BLaER1 treated with 17β-estradiol and CSF1 and Interleukin-3, amounts not matched to agents 10 nM and 100 nM (cell line): ENCODE data around the gene PPP2R3B.
"Not testable (repeated sequence)": the region's sequence is repeated elsewhere in the genome, so short reads cannot be mapped to it uniquely, and the experiment has no call there.

Experiments used
- H3K27ac ChIP-seq, 11 experiments: shearing (Covaris generic); formaldehyde crosslinking; 2 replicates each; pipeline ENCODE4 v1.8.1; 2022
- H3K27me3 ChIP-seq, 11 experiments: shearing (Covaris generic); formaldehyde crosslinking; 2 replicates each; pipeline ENCODE4 v1.8.1; 2022
- H3K36me3 ChIP-seq, 11 experiments: shearing (Covaris generic); formaldehyde crosslinking; 2 replicates each; pipeline ENCODE4 v1.8.1; 2022
- H3K4me1 ChIP-seq, 10 experiments: shearing (Covaris generic); formaldehyde crosslinking; 2 replicates each; pipeline ENCODE4 v1.8.1; 2022
- H3K4me2 ChIP-seq, 11 experiments: shearing (Covaris generic); formaldehyde crosslinking; 2 replicates each; pipeline ENCODE4 v1.8.1; 2022
- H3K4me3 ChIP-seq, 10 experiments: shearing (Covaris generic); formaldehyde crosslinking; 2 replicates each; pipeline ENCODE4 v1.8.1; 2022
- H3K9ac ChIP-seq, 11 experiments: shearing (Covaris generic); formaldehyde crosslinking; 2 replicates each; pipeline ENCODE4 v1.8.1; 2022
- H3K9me3 ChIP-seq, 11 experiments: shearing (Covaris generic); formaldehyde crosslinking; replicated peaks in 1 of 11; 2 replicates each; pipeline ENCODE4 v1.8.1; 2022
- H4K20me1 ChIP-seq, 11 experiments: shearing (Covaris generic); formaldehyde crosslinking; 2 replicates each; pipeline ENCODE4 v1.8.1; 2022
- Cebpa-rat ChIP-seq, 11 experiments: shearing (Covaris generic); IDR thresholded peaks; 2 replicates each; pipeline ENCODE4 v1.8.1; 2022

The PPP2R3B gene

GRCh38 chrX:307261-308111 is 79.2 kb downstream of the PPP2R3B start:
- Histone ChIP-seq H3K4me3 (no peak overlapping the region), H3K27me3 (no peaks in the 10 kb centered on the region), H3K36me3 (peaks cover 78 to 99% (median 89%) of the 10 kb centered on the region in 11 experiments), H3K4me2 (no peak overlapping the region), H3K4me1 (no peaks in the 10 kb centered on the region), H3K9ac (no peak overlapping the region), H3K9me3 (no peaks in the 10 kb centered on the region), H3K27ac (no peak overlapping the region), H4K20me1 (peaks cover 0 to 83% (median 54%) of the 10 kb centered on the region in 11 experiments; a peak in 19 of 22 replicates)
- TF ChIP-seq Cebpa-rat (IDR thresholded peaks at IDR 0.05), result no peak

- not testable (repeated sequence) for H3K4me3 ChIP-seq, H3K27ac ChIP-seq, H3K27me3 ChIP-seq, H3K9me3 ChIP-seq, H3K4me1 ChIP-seq, H3K9ac ChIP-seq, H3K4me2 ChIP-seq
- H3K36me3 ChIP-seq, result peaks cover 78 to 99% (median 89%) of the 10 kb centered on the region in 11 experiments
- peaks cover 0 to 82% (median 52%) of the 10 kb centered on the region in 11 experiments; a peak in 19 of 22 replicates for H4K20me1 ChIP-seq
These were observed 80.0 kb downstream of the PPP2R3B start for GRCh38 chrX:306614-307251.

- H3K4me1 ChIP-seq, H3K4me3 ChIP-seq, H3K27ac ChIP-seq, H3K9me3 ChIP-seq, H3K27me3 ChIP-seq, H3K4me2 ChIP-seq, H3K9ac ChIP-seq: not testable (repeated sequence)
- Histone ChIP-seq H4K20me1 (peaks cover 0 to 80% (median 47%) of the 10 kb centered on the region in 11 experiments; a peak in 19 of 22 replicates), H3K36me3 (peaks cover 78 to 99% (median 89%) of the 10 kb centered on the region in 11 experiments)
These were observed 80.7 kb downstream of the PPP2R3B start for GRCh38 chrX:305781-306613.

GRCh38 chrX:302975-303374 is 83.7 kb downstream of the PPP2R3B start:
- no peak for TF ChIP-seq Cebpa-rat (IDR thresholded peaks at IDR 0.05)
- H4K20me1 ChIP-seq, result peaks cover 0 to 61% (median 40%) of the 10 kb centered on the region in 11 experiments; a peak in 18 of 22 replicates
- H3K27ac ChIP-seq, result no peak overlapping the region
- no peak overlapping the region for H3K4me2 ChIP-seq
- 0 out of 22 replicates have a peak, but pooled peaks cover 0 to 5% (median 0%) of the 10 kb centered on the region in 11 experiments for H3K9me3 ChIP-seq
- no peaks in the 10 kb centered on the region for H3K27me3 ChIP-seq
- H3K9ac ChIP-seq, result no peak overlapping the region
- H3K4me3 ChIP-seq, result no peak overlapping the region
- peaks cover 76 to 96% (median 88%) of the 10 kb centered on the region in 11 experiments for H3K36me3 ChIP-seq
- H3K4me1 ChIP-seq, result no peaks in the 10 kb centered on the region

GRCh38 chrX:300334-300733 is 86.4 kb downstream of the PPP2R3B start:
- Histone ChIP-seq H3K4me1 (no peaks in the 10 kb centered on the region), H3K9ac (no peak overlapping the region), H3K27me3 (no peaks in the 10 kb centered on the region), H4K20me1 (peaks cover 0 to 41% (median 18%) of the 10 kb centered on the region in 11 experiments; a peak in 16 of 22 replicates), H3K4me3 (no peak overlapping the region), H3K9me3 (peaks cover 0 to 11% (median 4%) of the 10 kb centered on the region in 11 experiments; a peak in 9 of 22 replicates), H3K36me3 (peaks cover 61 to 84% (median 75%) of the 10 kb centered on the region in 11 experiments), H3K4me2 (no peak overlapping the region), H3K27ac (no peak overlapping the region)
- no peak for TF ChIP-seq Cebpa-rat (IDR thresholded peaks at IDR 0.05)

GRCh38 chrX:298993-299392 is 87.7 kb downstream of the PPP2R3B start:
- Histone ChIP-seq H3K4me3 (no peak overlapping the region), H3K9ac (no peak overlapping the region), H3K27ac (no peak overlapping the region), H4K20me1 (peaks cover 0 to 29% (median 5%) of the 10 kb centered on the region in 11 experiments; a peak in 11 of 22 replicates), H3K4me2 (no peak overlapping the region), H3K9me3 (peaks cover 0 to 11% (median 4%) of the 10 kb centered on the region in 11 experiments; a peak in 9 of 22 replicates), H3K4me1 (no peaks in the 10 kb centered on the region), H3K36me3 (peaks cover 65 to 84% (median 77%) of the 10 kb centered on the region in 11 experiments), H3K27me3 (no peaks in the 10 kb centered on the region)
- TF ChIP-seq Cebpa-rat (IDR thresholded peaks at IDR 0.05), result no peak

- Histone ChIP-seq H3K4me2 (no peak overlapping the region), H3K36me3 (peaks cover 73 to 84% (median 80%) of the 10 kb centered on the region in 11 experiments), H3K27me3 (no peaks in the 10 kb centered on the region), H3K9ac (no peak overlapping the region), H4K20me1 (peaks cover 0 to 4% (median 0%) of the 10 kb centered on the region in 11 experiments; a peak in 2 of 22 replicates), H3K27ac (no peak overlapping the region), H3K4me3 (no peak overlapping the region), H3K9me3 (peaks cover 13 to 46% (median 21%) of the 10 kb centered on the region in 11 experiments; a peak in 21 of 22 replicates), H3K4me1 (no peaks in the 10 kb centered on the region)
- no peak for TF ChIP-seq Cebpa-rat (IDR thresholded peaks at IDR 0.05)
These were observed 91.6 kb downstream of the PPP2R3B start for GRCh38 chrX:295136-295535.

GRCh38 chrX:292900-293897 is 93.5 kb downstream of the PPP2R3B start:
- Histone ChIP-seq H3K4me1 (no peaks in the 10 kb centered on the region), H3K9me3 (peaks cover 13 to 40% (median 21%) of the 10 kb centered on the region in 11 experiments; a peak in 21 of 22 replicates), H3K4me2 (no peak overlapping the region), H3K27me3 (no peaks in the 10 kb centered on the region), H3K36me3 (peaks cover 78 to 86% (median 85%) of the 10 kb centered on the region in 11 experiments), H3K4me3 (no peak overlapping the region), H3K27ac (no peak overlapping the region), H3K9ac (no peak overlapping the region), H4K20me1 (peaks cover 0 to 6% (median 0%) of the 10 kb centered on the region in 11 experiments; a peak in 1 of 22 replicates)
- TF ChIP-seq Cebpa-rat (IDR thresholded peaks at IDR 0.05), result no peak
